GM13977 (cell line): ENCODE measurements around the gene MMP14.

Experiments
- DNase-seq: peaks from one replicate; pipeline ENCODE4 v3.0.0; 2012; ENCODE audit warnings: low spot score
- CTCF ChIP-seq: IDR thresholded peaks from 2 replicates; pipeline ENCODE4 v1.5.1; 2012; ENCODE audit warnings: mild to moderate bottlenecking, control low read depth; ENCODE audit not compliant: insufficient read depth; ENCODE audit errors: extremely low read depth, missing control alignments
- in situ Hi-C: fragments of 300-500 bp; cut with MboI; formaldehyde crosslinking; loops from one replicate; pipeline ENCODE4 v1.12.0; 2022; ENCODE audit warnings: low sequenced_read_pairs, low pct_unique_long_range_greater_than_20kb, mixed read lengths, inconsistent platforms; ENCODE audit not compliant: unreplicated experiment

The MMP14 gene

GRCh38 chr14:22835505-22835904, 880 bp upstream of the MMP14 start:
- DNase-seq, result no peak
- in situ Hi-C loops, result no loop called here

DNA sequence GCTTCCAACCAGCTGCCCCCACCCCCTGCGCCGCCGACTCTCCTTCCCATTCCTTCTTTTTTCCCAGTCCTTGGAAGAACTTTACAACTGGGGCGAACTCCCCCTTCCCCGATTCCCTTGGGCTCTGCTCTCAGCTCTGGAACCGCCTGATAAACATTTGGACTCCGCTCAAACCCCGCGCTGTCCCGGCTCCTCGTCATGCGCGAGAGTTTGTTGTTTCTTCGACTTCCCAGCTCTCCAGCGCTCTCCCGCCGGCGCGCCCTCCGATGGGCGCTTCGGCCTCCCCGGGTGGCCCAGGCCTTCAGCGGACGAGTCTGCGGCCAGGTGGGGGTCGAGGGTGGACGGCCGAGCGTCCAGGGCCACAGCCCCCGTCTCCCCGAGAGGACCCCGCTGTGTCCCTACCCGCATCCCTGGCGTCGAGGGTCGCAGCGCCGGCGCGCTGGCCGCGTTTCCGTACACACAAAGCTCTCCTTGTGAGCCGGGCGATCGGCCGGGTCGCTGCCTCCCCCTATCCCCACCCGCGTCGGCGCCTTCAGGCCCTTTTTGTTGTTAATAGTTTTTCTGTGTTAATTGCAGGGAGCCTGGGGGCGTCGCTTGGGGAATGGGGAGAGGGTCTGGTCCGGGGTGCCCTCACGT, 847 bp downstream of the MMP14 start:
- in situ Hi-C loops, result no loop called here
- peak; percentile 61 for DNase-seq
- no peak for TF ChIP-seq CTCF

More at GRCh38 chr14:22835505-22835904, 880 bp upstream of the MMP14 start:
- no peak for TF ChIP-seq CTCF

DNA sequence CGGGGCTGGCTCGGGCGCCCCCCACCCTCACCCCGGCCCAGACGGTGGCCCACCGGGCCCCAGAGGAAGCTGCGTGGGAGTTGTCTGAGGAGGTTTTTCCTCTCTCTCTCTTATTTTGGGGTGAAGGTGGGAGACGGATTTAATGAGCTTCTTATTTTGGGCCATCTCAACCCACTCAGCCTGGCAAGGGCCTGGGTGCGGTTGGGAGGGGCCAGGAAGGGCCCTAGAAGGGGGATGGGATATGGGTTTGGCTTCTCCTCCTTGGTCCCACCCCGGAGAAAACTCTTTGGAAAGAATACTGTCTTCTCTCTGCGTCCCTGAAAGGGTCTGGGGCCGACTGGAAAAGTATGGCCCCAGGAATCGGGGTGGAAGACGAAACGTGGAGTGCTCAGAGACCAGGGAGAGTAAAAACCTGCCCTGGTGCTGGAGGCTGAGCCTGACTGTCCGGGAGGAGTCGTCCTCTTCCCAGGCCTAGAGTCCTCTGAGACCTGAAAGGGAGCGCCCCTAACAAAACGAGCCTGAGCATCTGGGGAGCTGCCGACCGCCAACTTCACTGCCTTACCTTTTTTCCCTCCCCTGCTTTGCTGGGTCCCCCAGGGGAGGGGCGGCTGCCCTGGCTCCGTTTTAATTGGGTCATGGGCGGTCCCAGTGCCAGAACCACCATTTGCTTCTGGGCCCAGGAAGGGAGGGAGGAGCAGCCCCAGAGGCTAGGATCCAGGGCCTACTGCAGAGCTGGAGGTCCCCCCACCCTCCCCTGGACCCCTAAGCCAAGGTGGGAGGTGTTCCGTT, 1.6 kb downstream of the MMP14 start:
- DNase-seq, result peak; percentile 34
- no peak for TF ChIP-seq CTCF
- in situ Hi-C loops, result no loop called here

GRCh38 chr14:22838631-22839041, 2.3 kb downstream of the MMP14 start:
- DNase-seq, result no peak
- in situ Hi-C loops, result no loop called here
- TF ChIP-seq CTCF, result no peak

GRCh38 chr14:22839159-22839779, 2.9 kb downstream of the MMP14 start:
- TF ChIP-seq CTCF, result no peak

DNA sequence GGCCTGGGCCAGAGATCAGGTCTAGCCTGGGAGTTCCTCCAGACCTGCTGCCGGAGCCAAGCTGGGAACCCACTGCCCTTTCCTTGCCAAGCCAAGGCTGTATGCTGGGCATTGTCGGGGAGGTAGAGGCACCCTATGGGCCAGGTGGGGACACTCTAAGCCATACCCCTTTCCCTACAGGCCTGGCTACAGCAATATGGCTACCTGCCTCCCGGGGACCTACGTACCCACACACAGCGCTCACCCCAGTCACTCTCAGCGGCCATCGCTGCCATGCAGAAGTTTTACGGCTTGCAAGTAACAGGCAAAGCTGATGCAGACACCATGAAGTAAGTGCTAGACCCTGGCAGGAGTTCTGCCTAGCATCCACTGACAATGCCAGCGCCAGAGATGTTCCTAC, 4.9 kb downstream of the MMP14 start:
- TF ChIP-seq CTCF, result no peak
- in situ Hi-C loops, result no loop called here
- no peak for DNase-seq

More at GRCh38 chr14:22839159-22839779, 2.9 kb downstream of the MMP14 start:
- in situ Hi-C loops, result no loop called here
- DNase-seq, result peak; percentile 25
